ENCODE data around the gene NIPBL. TPM values are rescaled to one million over a fixed set of nuclear protein-coding genes. Genes with fewer than 3 reads are reported as not detected.

The NIPBL gene
- total RNA-seq, 1 experiment from 2014 or later: 45.1 TPM

GRCh38 chr5:36919650-36920049 is 43.1 kb downstream of the NIPBL start:
- H3K9ac ChIP-seq (ENCODE audit: low read length): no peak overlapping the region
- no peak overlapping the region for H2AFZ ChIP-seq (ENCODE audit: low read depth, low read length, poor library complexity, severe bottlenecking)
- no peak overlapping the region for H3K27ac ChIP-seq (ENCODE audit: low read depth, low read length)
- intact Hi-C loops (cut with micrococcal nuclease): no loop called here
- H3K4me3 ChIP-seq (replicated peaks in 1 of 2; ENCODE audit: low read depth in 1 of 2, low read length in 2 of 2): no peak overlapping the region
- no peaks in the 10 kb centered on the region for H3K36me3 ChIP-seq (ENCODE audit: control insufficient read depth in 1 of 2, insufficient read depth in 2 of 2, low read length in 2 of 2)
- ATAC-seq (no peak), DNase-seq (ENCODE audit: low read depth, low spot score) (no peak)
- peaks cover 8% of the 10 kb centered on the region; the same call in 1 of the 2 replicates for H4K20me1 ChIP-seq (ENCODE audit: insufficient read depth)
- POLR2A ChIA-PET: no interaction called here
- no peaks in the 10 kb centered on the region for H3K27me3 ChIP-seq (ENCODE audit: insufficient read depth, low read length)
- RAD21 ChIA-PET (ENCODE audit: low non-redundant PET in 1 of 2, low total read pairs in 2 of 2, uncharacterized antibody in 2 of 2, unreplicated experiment in 2 of 2): no interaction called here
- H3K79me2 ChIP-seq (ENCODE audit: insufficient read depth, low read length): peaks cover 77% of the 10 kb centered on the region
- no peak overlapping the region for H3K4me2 ChIP-seq (ENCODE audit: low read length)
- CTCF ChIA-PET: interaction anchor here (0.8 to 1.1 kb wide), 2 partner anchors 25 to 26 kb away, joined by 3 to 4 read pairs; no protein-coding TSS in a partner anchor
- TF ChIP-seq SP1 (IDR thresholded peaks at IDR 0.05; ENCODE audit: low read depth): no peak
- TF ChIP-seq CTCF (IDR thresholded peaks at IDR 0.05 in 2 of 3, conservative IDR thresholded peaks at IDR 0.05 in 1 of 3; ENCODE audit: borderline replicate concordance in 1 of 3, insufficient read depth in 1 of 3, low read depth in 2 of 3, low read length in 2 of 3): no peak
- TF ChIP-seq CEBPB (IDR thresholded peaks at IDR 0.05; ENCODE audit: low read depth): no peak
- TF ChIP-seq FOSL1 (IDR thresholded peaks at IDR 0.05; ENCODE audit: low read depth): no peak
- TF ChIP-seq ZNF274 (IDR thresholded peaks at IDR 0.05; ENCODE audit: low read depth, low read length): no peak
- TF ChIP-seq MAX (IDR thresholded peaks at IDR 0.05): no peak
- TF ChIP-seq YY1 (IDR thresholded peaks at IDR 0.05; ENCODE audit: extremely low read depth, insufficient replicate concordance, low read depth, low read length): no peak
- TF ChIP-seq ATF3 (IDR thresholded peaks at IDR 0.05): no peak
- TF ChIP-seq ZFX (IDR thresholded peaks at IDR 0.05): no peak
- TF ChIP-seq REST (IDR thresholded peaks at IDR 0.05; ENCODE audit: low read depth): no peak
- TF ChIP-seq ELF1 (IDR thresholded peaks at IDR 0.05; ENCODE audit: borderline replicate concordance, low read depth): no peak
- TF ChIP-seq EZH2 (IDR thresholded peaks at IDR 0.05): no peak
- TF ChIP-seq SRF (IDR thresholded peaks at IDR 0.05; ENCODE audit: low read depth): no peak
- H3K9me3 ChIP-seq (ENCODE audit: control insufficient read depth in 1 of 2, insufficient read depth in 1 of 2, low read depth in 1 of 2, low read length in 2 of 2): no peaks in the 10 kb centered on the region
- BruUV-seq (replicated peaks): no TSS peak
- no peaks in the 10 kb centered on the region for H3K9me2 ChIP-seq (ENCODE audit: insufficient read depth)
- no peaks in the 10 kb centered on the region for H3K4me1 ChIP-seq (ENCODE audit: control insufficient read depth in 1 of 2, insufficient read depth in 2 of 2, low read length in 2 of 2)
